T-cell (primary cell): ENCODE results near the gene DLK2. TPM values are rescaled to one million over a fixed set of nuclear protein-coding genes. Genes with fewer than 3 reads are reported as not detected.
"Not testable (repeated sequence)": the region's sequence is repeated elsewhere in the genome, so short reads cannot be mapped to it uniquely, and the experiment has no call there.

Experiments
- ATAC-seq, 4 experiments: fragments of 200-7000 bp in 3 of 4; fragments of 150-1000 bp in 1 of 4; cut with Tn5 transposase; replicated peaks in 1 of 4; 1 replicate in 3 of 4; 2 replicates in 1 of 4; pipeline ENCODE4 v1.10.0; 2021; ENCODE audit warnings: moderate library complexity in 3 of 4, mild to moderate bottlenecking in 2 of 4, moderate number of reproducible peaks in 1 of 4
- CTCF ChIA-PET, 2 donors: fragments of 300-600 bp; sonication (Branson Sonifier 250); formaldehyde crosslinking; loops; one replicate each; lab custom pipeline; 2022; ENCODE audit warnings: antibody characterized with exemption in 2 of 2; lab: Charles Lee
- POLR2A ChIA-PET, 2 donors: fragments of 300-600 bp; sonication (Branson Sonifier 250); formaldehyde crosslinking; loops; one replicate each; lab custom pipeline; 2022; ENCODE audit warnings: antibody characterized with exemption in 2 of 2; lab: Charles Lee
- DNase-seq, 35 experiments: peaks; one replicate each; pipeline versions ENCODE4 v3.0.0 to v3.0.0-alpha.2; 2013 to 2023
- H3K27ac ChIP-seq: one replicate; pipeline ENCODE4 v1.5.1; 2013; ENCODE audit warnings: low read length
- H3K27me3 ChIP-seq, 2 experiments: replicated peaks in 1 of 2; 1 replicate in 1 of 2; 2 replicates in 1 of 2; pipeline versions ENCODE4 v1.6.1 to v1.7.0; 2013; ENCODE audit warnings: low read length in 1 of 2, mixed read lengths in 1 of 2; ENCODE audit not compliant: control insufficient read depth in 2 of 2, insufficient read depth in 2 of 2; ENCODE audit errors: extremely low read depth in 1 of 2
- H3K36me3 ChIP-seq, 2 donors: 1 replicate in 1 of 2; 2 replicates in 1 of 2; pipeline versions ENCODE4 v1.6.1 to v1.7.0; 2013; ENCODE audit warnings: low read length in 1 of 2; ENCODE audit not compliant: control insufficient read depth in 2 of 2, insufficient read depth in 1 of 2; ENCODE audit errors: extremely low read depth in 1 of 2
- H3K4me1 ChIP-seq, 2 experiments: 1 replicate in 1 of 2; 2 replicates in 1 of 2; pipeline versions ENCODE4 v1.6.1 to v1.7.0; 2013; ENCODE audit warnings: low read length in 2 of 2, mixed read lengths in 1 of 2; ENCODE audit not compliant: insufficient read depth in 2 of 2, control insufficient read depth in 1 of 2; ENCODE audit errors: extremely low read depth in 1 of 2
- H3K4me3 ChIP-seq, 2 donors: 1 replicate in 1 of 2; 2 replicates in 1 of 2; pipeline versions ENCODE4 v1.5.1 to v1.7.0; 2013; ENCODE audit warnings: mild to moderate bottlenecking in 2 of 2, low read length in 1 of 2, moderate library complexity in 1 of 2; ENCODE audit not compliant: control insufficient read depth in 1 of 2; ENCODE audit errors: extremely low read depth in 1 of 2
- H3K9me3 ChIP-seq: 2 replicates; pipeline ENCODE4 v1.7.0; 2013
- H3K27ac Mint-ChIP-seq, 2 donors: one replicate each; pipeline ENCODE4 v1.8.0; 2020 to 2021; ENCODE audit warnings: mild to moderate bottlenecking in 2 of 2, mixed read lengths in 2 of 2
- H3K27me3 Mint-ChIP-seq, 2 donors: one replicate each; pipeline ENCODE4 v1.8.0; 2021 to 2022; ENCODE audit warnings: mixed read lengths in 2 of 2
- H3K36me3 Mint-ChIP-seq: one replicate; pipeline ENCODE4 v1.8.0; 2021; ENCODE audit warnings: mixed read lengths
- H3K4me1 Mint-ChIP-seq, 3 donors: one replicate each; pipeline ENCODE4 v1.8.0; 2020 to 2022; ENCODE audit warnings: mixed read lengths in 3 of 3, mild to moderate bottlenecking in 1 of 3
- H3K4me3 Mint-ChIP-seq, 3 donors: one replicate each; pipeline ENCODE4 v1.8.0; 2020 to 2022; ENCODE audit warnings: mild to moderate bottlenecking in 3 of 3, mixed read lengths in 3 of 3, moderate library complexity in 3 of 3
- H3K9me3 Mint-ChIP-seq, 3 donors: one replicate each; pipeline ENCODE4 v1.8.0; 2020 to 2022; ENCODE audit warnings: mixed read lengths in 3 of 3
- WGBS: methylation state at CpG from one replicate; pipeline ENCODE4 v1.1.5; 2013; ENCODE audit warnings: missing lambda C conversion rate; ENCODE audit not compliant: insufficient coverage; 5-methylcytosine and 5-hydroxymethylcytosine counted together
- total RNA-seq, 35 experiments: library from RNA in 6 of 35; stranded (reverse) in 6 of 35; fragments of 120-200 nt in 1 of 35; gene quantifications; one replicate each; pipeline versions ENCODE4 v1.2.1 to v1.2.4 and lab custom pipeline; 2013 to 2026

DLK2 gene
- total RNA-seq, 5 donors from 2014 or later (not counting 1 experiment from before 2014, with no cell fraction given): 0.47 to 2.1 (median 1.4) TPM

- Mint-ChIP-seq H3K27ac (no peak overlapping the region), H3K9me3 (no peaks in the 10 kb centered on the region), H3K27me3 (peaks cover 4 to 5% of the 10 kb centered on the region in 2 donors), H3K4me3 (no peak overlapping the region), H3K36me3 (no peaks in the 10 kb centered on the region), H3K4me1 (no peaks in the 10 kb centered on the region)
- WGBS: 90% methylated on average over 2 of the region's 2 CpGs
- H3K9me3 ChIP-seq: no peaks in the 10 kb centered on the region
- peaks cover 0 to 12% of the 10 kb centered on the region in 2 experiments for H3K27me3 ChIP-seq
- DNase-seq: no peak
- H3K4me3 ChIP-seq: no peak overlapping the region
- POLR2A ChIA-PET: no interaction called here
- ATAC-seq: no peak
- no peaks in the 10 kb centered on the region for H3K36me3 ChIP-seq
- H3K4me1 ChIP-seq: no peaks in the 10 kb centered on the region
- CTCF ChIA-PET: interaction anchor here in 1 of 2 donors (0.6 kb wide), 1 partner anchor 1230 kb away, joined by 3 read pairs; no protein-coding TSS in a partner anchor
- no peak overlapping the region for H3K27ac ChIP-seq
Measured at GRCh38 chr6:43413002-43413401, 42.3 kb downstream of the DLK2 start.

GRCh38 chr6:43412541-43412940, 42.8 kb downstream of the DLK2 start:
- Mint-ChIP-seq H3K36me3 (no peaks in the 10 kb centered on the region), H3K4me1 (no peaks in the 10 kb centered on the region), H3K9me3 (no peaks in the 10 kb centered on the region), H3K27ac (no peak overlapping the region), H3K27me3 (peaks cover 4 to 5% of the 10 kb centered on the region in 2 donors), H3K4me3 (no peak overlapping the region)
- Histone ChIP-seq H3K4me1 (no peaks in the 10 kb centered on the region), H3K4me3 (no peak overlapping the region), H3K9me3 (no peaks in the 10 kb centered on the region), H3K36me3 (no peaks in the 10 kb centered on the region), H3K27ac (no peak overlapping the region), H3K27me3 (peaks cover 0 to 12% of the 10 kb centered on the region in 2 experiments)
- ATAC-seq: no peak
- CTCF ChIA-PET: interaction anchor here in 1 of 2 donors (0.6 kb wide), 1 partner anchor 1230 kb away, joined by 3 read pairs; no protein-coding TSS in a partner anchor
- 80% methylated on average over 5 of the region's 5 CpGs for WGBS
- POLR2A ChIA-PET: no interaction called here
- DNase-seq: no peak

- CTCF ChIA-PET, H3K4me3 Mint-ChIP-seq: not testable (repeated sequence)
Measured at GRCh38 chr6:43410776-43411175, 44.6 kb downstream of the DLK2 start.

GRCh38 chr6:43408259-43408658, 47.1 kb downstream of the DLK2 start:
- peaks cover 18 to 24% of the 10 kb centered on the region in 2 donors for H3K27me3 Mint-ChIP-seq
- WGBS: 94% methylated on average over 3 of the region's 4 CpGs
- ChIA-PET POLR2A (interaction anchor here in 1 of 2 donors (0.6 kb wide), 1 partner anchor 1465 kb away, joined by 7 read pairs; no protein-coding TSS in a partner anchor), CTCF (no interaction called here)
- ATAC-seq: no peak
- no peaks in the 10 kb centered on the region for H3K4me1 Mint-ChIP-seq
- Histone ChIP-seq H3K9me3 (no peaks in the 10 kb centered on the region), H3K27me3 (peaks cover 0 to 16% of the 10 kb centered on the region in 2 experiments), H3K4me1 (no peaks in the 10 kb centered on the region), H3K4me3 (no peak overlapping the region), H3K36me3 (no peaks in the 10 kb centered on the region), H3K27ac (no peak overlapping the region)
- no peak overlapping the region for H3K4me3 Mint-ChIP-seq
- no peaks in the 10 kb centered on the region for H3K9me3 Mint-ChIP-seq
- no peak for DNase-seq
- no peaks in the 10 kb centered on the region for H3K36me3 Mint-ChIP-seq
- H3K27ac Mint-ChIP-seq: no peak overlapping the region

More at GRCh38 chr6:43410776-43411175, 44.6 kb downstream of the DLK2 start:
- H3K9me3 ChIP-seq, H3K4me1 Mint-ChIP-seq, H3K27ac Mint-ChIP-seq, DNase-seq, H3K36me3 ChIP-seq, H3K4me1 ChIP-seq, POLR2A ChIA-PET, H3K9me3 Mint-ChIP-seq, H3K27ac ChIP-seq, H3K4me3 ChIP-seq, ATAC-seq, H3K36me3 Mint-ChIP-seq: not testable (repeated sequence)
- WGBS: no CpG with 5 or more reads among the region's 1 CpG
- peaks cover 8 to 15% of the 10 kb centered on the region in 2 donors for H3K27me3 Mint-ChIP-seq
- H3K27me3 ChIP-seq: peaks cover 0 to 16% of the 10 kb centered on the region in 2 experiments

GRCh38 chr6:43407296-43407695, 48.1 kb downstream of the DLK2 start:
- no peaks in the 10 kb centered on the region for H3K4me1 ChIP-seq
- POLR2A ChIA-PET: no interaction called here
- no peak for ATAC-seq
- CTCF ChIA-PET: interaction anchor here in 1 of 2 donors (0.5 kb wide), 1 partner anchor 182 kb away, joined by 6 read pairs; no protein-coding TSS in a partner anchor
- H3K27ac ChIP-seq: no peak overlapping the region
- DNase-seq: no peak
- Mint-ChIP-seq H3K9me3 (no peaks in the 10 kb centered on the region), H3K4me3 (no peak overlapping the region), H3K36me3 (no peaks in the 10 kb centered on the region), H3K4me1 (no peaks in the 10 kb centered on the region), H3K27me3 (peaks cover 18 to 24% of the 10 kb centered on the region in 2 donors), H3K27ac (no peak overlapping the region)
- WGBS: 100% methylated on average over 1 of the region's 1 CpG
- no peak overlapping the region for H3K4me3 ChIP-seq
- no peaks in the 10 kb centered on the region for H3K9me3 ChIP-seq
- H3K36me3 ChIP-seq: no peaks in the 10 kb centered on the region
- peaks cover 0 to 16% of the 10 kb centered on the region in 2 experiments for H3K27me3 ChIP-seq

GRCh38 chr6:43405354-43405753, 50.0 kb downstream of the DLK2 start:
- DNase-seq: no peak
- no peaks in the 10 kb centered on the region for H3K36me3 Mint-ChIP-seq

More at GRCh38 chr6:43405354-43405753, 50.0 kb downstream of the DLK2 start:
- WGBS: 37% methylated on average over 2 of the region's 3 CpGs
- Histone ChIP-seq H3K27ac (no peak overlapping the region), H3K27me3 (peaks cover 0 to 16% of the 10 kb centered on the region in 2 experiments), H3K9me3 (no peaks in the 10 kb centered on the region), H3K4me1 (no peaks in the 10 kb centered on the region), H3K36me3 (no peaks in the 10 kb centered on the region), H3K4me3 (no peak overlapping the region)
- Mint-ChIP-seq H3K4me3 (no peak overlapping the region), H3K27me3 (peaks cover 23 to 24% of the 10 kb centered on the region in 2 donors), H3K4me1 (no peaks in the 10 kb centered on the region), H3K27ac (no peak overlapping the region), H3K9me3 (no peaks in the 10 kb centered on the region)
- ATAC-seq: no peak
- POLR2A ChIA-PET: no interaction called here
- CTCF ChIA-PET: no interaction called here
